Cardiac fibroblast (primary cell): ENCODE data around the gene B3GNT8.

Source experiments
- DNase-seq, 2 donors: peaks; one replicate each; pipeline versions ENCODE4 v3.0.0 to v3.0.0-alpha.2; 2010; ENCODE audit warnings: low read depth in 2 of 2
- H3K4me3 ChIP-seq, 2 donors: replicated peaks in 1 of 2; 1 replicate in 1 of 2; 2 replicates in 1 of 2; pipeline ENCODE4 v1.5.1; 2011; ENCODE audit warnings: low read depth in 2 of 2, low read length in 2 of 2, mild to moderate bottlenecking in 2 of 2, moderate library complexity in 1 of 2
- TF ChIP-seq, protein P1 (sequence below): IDR thresholded peaks from one replicate; pipeline ENCODE4 v1.5.1; 2011; ENCODE audit warnings: low read depth, mild to moderate bottlenecking, low read length, inconsistent platforms

The B3GNT8 gene

DNA sequence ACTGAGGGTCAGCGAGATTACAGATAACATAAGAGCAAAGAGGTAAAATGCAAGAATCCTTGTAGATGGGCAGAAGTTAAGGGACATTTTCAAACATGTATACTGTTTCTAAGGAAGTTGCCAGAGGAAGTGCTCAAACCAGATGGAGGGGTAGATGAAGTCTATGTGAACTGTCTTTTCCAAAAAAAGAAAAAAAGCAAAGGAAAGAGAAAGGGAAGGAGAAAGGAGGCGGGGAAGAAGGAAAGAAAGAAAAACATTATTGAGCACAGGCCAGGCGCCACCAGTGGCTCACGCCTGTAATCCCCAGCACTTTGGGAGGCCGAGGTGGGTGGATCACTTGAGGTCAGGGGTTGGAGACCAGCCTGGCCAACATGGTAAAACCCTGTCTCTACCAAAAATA, 7.3 kb upstream of the B3GNT8 start:
- no peak overlapping the region for H3K4me3 ChIP-seq
- DNase-seq, result no peak
- TF ChIP-seq, protein P1, sequence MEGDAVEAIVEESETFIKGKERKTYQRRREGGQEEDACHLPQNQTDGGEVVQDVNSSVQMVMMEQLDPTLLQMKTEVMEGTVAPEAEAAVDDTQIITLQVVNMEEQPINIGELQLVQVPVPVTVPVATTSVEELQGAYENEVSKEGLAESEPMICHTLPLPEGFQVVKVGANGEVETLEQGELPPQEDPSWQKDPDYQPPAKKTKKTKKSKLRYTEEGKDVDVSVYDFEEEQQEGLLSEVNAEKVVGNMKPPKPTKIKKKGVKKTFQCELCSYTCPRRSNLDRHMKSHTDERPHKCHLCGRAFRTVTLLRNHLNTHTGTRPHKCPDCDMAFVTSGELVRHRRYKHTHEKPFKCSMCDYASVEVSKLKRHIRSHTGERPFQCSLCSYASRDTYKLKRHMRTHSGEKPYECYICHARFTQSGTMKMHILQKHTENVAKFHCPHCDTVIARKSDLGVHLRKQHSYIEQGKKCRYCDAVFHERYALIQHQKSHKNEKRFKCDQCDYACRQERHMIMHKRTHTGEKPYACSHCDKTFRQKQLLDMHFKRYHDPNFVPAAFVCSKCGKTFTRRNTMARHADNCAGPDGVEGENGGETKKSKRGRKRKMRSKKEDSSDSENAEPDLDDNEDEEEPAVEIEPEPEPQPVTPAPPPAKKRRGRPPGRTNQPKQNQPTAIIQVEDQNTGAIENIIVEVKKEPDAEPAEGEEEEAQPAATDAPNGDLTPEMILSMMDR, result no peak

DNA sequence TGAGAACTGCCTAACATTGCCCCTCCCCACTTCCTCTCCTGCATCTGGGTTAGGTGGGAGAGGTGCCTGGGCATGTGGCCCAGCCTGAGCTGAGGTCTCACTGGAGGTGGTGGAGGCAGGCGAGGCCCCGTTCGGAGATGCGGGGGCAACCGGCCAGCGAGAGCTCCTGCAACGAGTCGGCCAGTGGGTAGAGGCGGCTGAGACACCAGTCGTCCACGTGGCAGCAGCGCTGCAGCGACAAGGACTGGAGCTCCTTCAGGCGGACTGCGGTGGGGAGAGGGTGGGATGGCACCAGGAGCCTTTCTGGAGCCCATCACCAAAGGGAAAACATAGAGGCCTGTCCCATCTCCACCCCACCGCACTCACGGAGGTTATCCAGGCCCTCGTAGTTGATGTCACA, 6.0 kb upstream of the B3GNT8 start:
- TF ChIP-seq, protein P1, result no peak
- H3K4me3 ChIP-seq, result no peak overlapping the region
- DNase-seq, result no peak

DNA sequence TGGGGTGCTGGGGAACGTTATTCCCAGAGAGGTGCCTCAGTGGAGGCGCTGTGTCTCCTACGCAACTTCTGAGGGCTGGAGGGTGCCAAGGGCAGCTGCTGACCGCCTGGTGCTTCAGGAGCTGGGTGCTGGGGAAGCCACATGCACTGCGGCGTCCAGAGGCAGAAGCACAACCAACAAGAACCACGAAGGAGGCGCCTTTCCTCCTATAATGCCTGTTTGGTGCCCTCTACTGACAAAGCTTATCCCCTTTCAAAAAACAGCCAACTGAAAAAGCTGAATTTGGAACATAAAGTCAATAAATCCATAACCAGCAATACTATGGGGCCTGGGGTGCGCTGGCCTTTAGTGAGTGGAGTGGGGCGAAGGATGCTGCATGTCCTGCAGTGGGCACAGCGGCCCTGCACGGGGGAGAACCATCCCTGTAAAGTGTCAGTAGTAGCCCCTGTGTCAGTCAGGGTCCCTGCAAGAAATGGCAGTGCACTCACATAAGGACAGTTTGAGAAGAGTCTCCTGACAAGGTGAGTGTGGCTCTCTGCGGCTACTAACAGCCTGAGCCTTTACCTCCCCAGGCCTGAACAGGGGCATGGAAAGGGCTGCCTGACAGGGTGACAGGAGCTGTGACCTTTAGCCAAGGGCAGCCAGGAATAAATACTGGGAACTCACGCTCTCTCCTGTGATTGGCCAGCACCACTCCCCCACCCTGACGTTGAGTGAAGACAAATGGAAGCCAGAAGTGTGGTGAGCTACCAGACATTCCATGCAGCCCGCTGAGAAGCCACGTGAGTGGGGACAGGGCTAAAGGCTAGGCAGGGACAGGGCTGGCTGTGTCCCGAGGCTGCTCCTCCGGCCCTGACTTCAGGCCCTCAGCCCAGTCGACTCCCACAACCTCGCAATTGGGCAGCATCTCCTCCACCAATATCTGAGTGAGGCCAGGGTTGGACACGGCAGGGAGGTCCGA, 4.5 kb upstream of the B3GNT8 start:
- H3K4me3 ChIP-seq, result no peak overlapping the region
- TF ChIP-seq, protein P1, result peak; percentile 35
- DNase-seq, result peak; percentile 40 to 57

DNA sequence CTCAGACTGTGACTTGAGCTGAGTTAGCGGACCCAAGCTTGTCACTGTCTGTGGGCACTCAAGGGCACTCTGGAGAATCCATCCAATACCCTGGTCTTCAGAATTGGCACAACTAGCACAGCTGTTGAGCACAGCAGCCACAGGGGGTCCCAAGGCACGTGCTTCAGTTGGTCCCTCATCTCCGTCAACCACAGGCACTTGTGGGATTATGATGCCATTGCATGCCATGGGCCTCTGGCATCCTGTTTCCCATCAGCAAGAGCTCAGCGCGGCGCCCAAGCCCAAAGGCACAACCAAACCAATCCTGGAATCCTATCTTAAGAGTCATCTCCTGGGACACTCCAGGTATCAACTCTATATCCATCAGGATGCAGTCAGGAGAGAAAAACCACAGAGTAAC, 3.7 kb upstream of the B3GNT8 start:
- no peak for DNase-seq
- TF ChIP-seq, protein P1, result no peak

DNA sequence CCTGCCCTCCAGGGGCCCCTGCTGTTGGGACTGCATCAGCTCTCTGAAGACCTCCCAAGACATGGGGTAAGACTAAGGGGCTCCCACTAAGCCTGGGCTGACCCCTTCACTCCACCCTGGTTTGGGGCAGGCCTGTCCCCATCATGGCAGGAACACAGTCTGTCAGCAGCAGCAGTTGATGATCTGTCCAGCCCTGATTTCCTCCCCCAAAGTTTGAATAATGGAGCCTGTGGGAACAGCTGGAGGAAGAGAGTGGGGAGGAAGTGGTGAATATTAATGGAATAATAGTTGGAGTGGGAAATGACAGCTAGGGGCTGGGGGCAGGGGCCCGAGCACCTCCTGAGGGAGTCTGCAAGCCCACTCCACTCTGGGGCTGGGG, 1.3 kb upstream of the B3GNT8 start:
- DNase-seq, result no peak
- H3K4me3 ChIP-seq, result peak overlapping the region in 1 of 2 donors; percentile 53
- TF ChIP-seq, protein P1, result no peak

More for the DNA sequence above, 3.7 kb upstream of the B3GNT8 start:
- H3K4me3 ChIP-seq, result no peak overlapping the region

DNA sequence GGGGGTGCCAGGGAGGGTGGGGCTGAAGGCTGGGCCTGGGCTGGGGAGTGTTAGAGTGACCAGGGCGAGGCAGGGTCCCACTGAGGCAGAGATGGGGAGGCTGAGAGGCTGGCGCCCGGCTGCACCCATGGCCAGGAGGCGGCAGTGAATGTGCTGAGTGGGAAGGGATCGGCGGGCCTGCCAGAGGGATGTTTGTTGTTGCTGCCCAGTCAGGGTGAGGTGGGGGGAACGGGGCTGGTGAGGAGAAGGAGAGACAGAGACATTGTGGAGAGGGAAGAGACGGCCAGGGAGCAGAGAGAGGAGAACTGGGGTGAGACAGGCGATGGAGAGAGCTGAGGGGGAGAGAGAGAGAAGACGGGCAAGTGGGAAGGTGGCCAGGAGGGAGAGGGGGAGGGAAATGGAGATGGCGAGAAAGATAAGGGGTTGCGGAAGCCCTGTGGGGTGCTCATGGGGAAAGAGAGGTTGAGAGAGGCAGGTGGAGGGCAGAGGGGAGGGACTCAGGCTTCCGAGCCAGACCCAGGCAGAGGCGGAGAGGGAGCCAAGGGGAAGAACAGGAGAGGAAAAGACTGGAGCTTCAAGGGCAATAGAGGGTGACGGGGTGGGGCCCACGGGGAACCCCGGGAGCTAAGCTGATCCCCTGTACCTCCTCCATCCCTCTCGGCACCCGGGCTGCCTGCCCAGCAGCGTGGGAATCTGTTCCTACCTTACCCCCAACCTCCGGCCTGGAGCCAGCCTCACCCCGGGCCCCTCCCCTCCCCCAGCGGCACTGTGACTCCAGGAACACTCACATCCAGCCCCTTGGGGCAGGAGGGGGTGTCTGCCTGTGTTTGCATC, 690 bp upstream of the B3GNT8 start:
- peak overlapping the region; percentile 29 to 53 for H3K4me3 ChIP-seq
- DNase-seq, result no peak
- TF ChIP-seq, protein P1, result no peak
